ENCODE results near the gene WDR48.

Gene WDR48

GRCh38 chr3:39137435-39137936 lies 85.7 kb downstream of the WDR48 start:
- Histone ChIP-seq H3K27me3 (ENCODE audit: control insufficient read depth in 2 of 2, insufficient read depth in 2 of 2, low read length in 2 of 2) (no peaks in the 10 kb centered on the region), H3K36me3 (ENCODE audit: control insufficient read depth in 2 of 2, insufficient read depth in 2 of 2, low read length in 2 of 2) (peaks cover 8% of the 10 kb centered on the region in 2 donors), H3K4me1 (ENCODE audit: control insufficient read depth in 2 of 2, insufficient read depth in 2 of 2, low read length in 2 of 2) (peaks cover 18 to 29% of the 10 kb centered on the region in 2 donors), H3K27ac (ENCODE audit: low read depth in 2 of 2, low read length in 2 of 2) (no peak overlapping the region), H3K9me3 (ENCODE audit: control insufficient read depth in 2 of 2, low read length in 2 of 2) (no peaks in the 10 kb centered on the region), H3K4me3 (ENCODE audit: low read length in 2 of 2) (no peak overlapping the region), H3K9ac (ENCODE audit: low read depth in 1 of 2, low read length in 2 of 2) (no peak overlapping the region)

GRCh38 chr3:39137991-39138803 lies 86.4 kb downstream of the WDR48 start:
- no peaks in the 10 kb centered on the region for H3K9me3 ChIP-seq (ENCODE audit: control insufficient read depth in 2 of 2, low read length in 2 of 2)
- peaks cover 15% of the 10 kb centered on the region in 2 donors for H3K36me3 ChIP-seq (ENCODE audit: control insufficient read depth in 2 of 2, insufficient read depth in 2 of 2, low read length in 2 of 2)
- H3K4me1 ChIP-seq (ENCODE audit: control insufficient read depth in 2 of 2, insufficient read depth in 2 of 2, low read length in 2 of 2): peaks cover 23 to 36% of the 10 kb centered on the region in 2 donors
- H3K27ac ChIP-seq (ENCODE audit: low read depth in 2 of 2, low read length in 2 of 2): no peak overlapping the region
- no peak overlapping the region for H3K4me3 ChIP-seq (ENCODE audit: low read length in 2 of 2)
- H3K9ac ChIP-seq (ENCODE audit: low read depth in 1 of 2, low read length in 2 of 2): no peak overlapping the region
- H3K27me3 ChIP-seq (ENCODE audit: control insufficient read depth in 2 of 2, insufficient read depth in 2 of 2, low read length in 2 of 2): no peaks in the 10 kb centered on the region

GRCh38 chr3:39138804-39139415 lies 87.1 kb downstream of the WDR48 start:
- peaks cover 22 to 23% of the 10 kb centered on the region in 2 donors for H3K36me3 ChIP-seq (ENCODE audit: control insufficient read depth in 2 of 2, insufficient read depth in 2 of 2, low read length in 2 of 2)
- no peaks in the 10 kb centered on the region for H3K9me3 ChIP-seq (ENCODE audit: control insufficient read depth in 2 of 2, low read length in 2 of 2)
- H3K4me3 ChIP-seq (ENCODE audit: low read length in 2 of 2): no peak overlapping the region
- peak overlapping the region in 1 of 2 donors; percentile 38 for H3K9ac ChIP-seq (ENCODE audit: low read depth in 1 of 2, low read length in 2 of 2)
- no peak overlapping the region for H3K27ac ChIP-seq (ENCODE audit: low read depth in 2 of 2, low read length in 2 of 2)
- peaks cover 23 to 36% of the 10 kb centered on the region in 2 donors for H3K4me1 ChIP-seq (ENCODE audit: control insufficient read depth in 2 of 2, insufficient read depth in 2 of 2, low read length in 2 of 2)
- no peaks in the 10 kb centered on the region for H3K27me3 ChIP-seq (ENCODE audit: control insufficient read depth in 2 of 2, insufficient read depth in 2 of 2, low read length in 2 of 2)

DNA sequence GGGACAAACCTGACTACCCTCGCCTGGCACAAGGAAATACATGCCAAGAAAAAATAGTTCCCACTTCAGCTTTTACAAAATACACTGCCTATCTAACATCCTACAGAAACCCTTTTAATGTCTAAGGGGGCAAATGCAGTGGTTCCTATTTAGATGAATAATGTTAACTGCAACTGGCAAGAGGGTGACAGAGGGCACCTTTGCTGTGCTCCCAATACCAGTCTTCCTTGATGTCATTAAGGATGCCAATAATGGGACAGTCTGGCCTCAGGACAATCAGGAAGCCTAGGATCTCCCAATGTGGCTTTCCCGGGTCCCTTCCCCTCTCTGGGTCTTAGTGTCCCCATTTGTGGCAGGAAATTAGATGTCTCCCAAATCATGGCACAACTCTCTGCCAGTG lies 87.6 kb downstream of the WDR48 start:
- no peak overlapping the region for H3K4me3 ChIP-seq (ENCODE audit: low read length in 2 of 2)
- peaks cover 23 to 36% of the 10 kb centered on the region in 2 donors for H3K4me1 ChIP-seq (ENCODE audit: control insufficient read depth in 2 of 2, insufficient read depth in 2 of 2, low read length in 2 of 2)
- H3K27me3 ChIP-seq (ENCODE audit: control insufficient read depth in 2 of 2, insufficient read depth in 2 of 2, low read length in 2 of 2): no peaks in the 10 kb centered on the region
- H3K9ac ChIP-seq (ENCODE audit: low read depth in 1 of 2, low read length in 2 of 2): no peak overlapping the region
- H3K9me3 ChIP-seq (ENCODE audit: control insufficient read depth in 2 of 2, low read length in 2 of 2): no peaks in the 10 kb centered on the region
- peaks cover 27 to 28% of the 10 kb centered on the region in 2 donors for H3K36me3 ChIP-seq (ENCODE audit: control insufficient read depth in 2 of 2, insufficient read depth in 2 of 2, low read length in 2 of 2)
- no peak overlapping the region for H3K27ac ChIP-seq (ENCODE audit: low read depth in 2 of 2, low read length in 2 of 2)

- no peak overlapping the region for H3K4me3 ChIP-seq (ENCODE audit: low read length in 2 of 2)
- no peaks in the 10 kb centered on the region for H3K27me3 ChIP-seq (ENCODE audit: control insufficient read depth in 2 of 2, insufficient read depth in 2 of 2, low read length in 2 of 2)
- H3K9ac ChIP-seq (ENCODE audit: low read depth in 1 of 2, low read length in 2 of 2): peak overlapping the region in 1 of 2 donors; percentile 62
- peak overlapping the region; percentile 92 to 95 for H3K27ac ChIP-seq (ENCODE audit: low read depth in 2 of 2, low read length in 2 of 2)
- no peaks in the 10 kb centered on the region for H3K9me3 ChIP-seq (ENCODE audit: control insufficient read depth in 2 of 2, low read length in 2 of 2)
- H3K4me1 ChIP-seq (ENCODE audit: control insufficient read depth in 2 of 2, insufficient read depth in 2 of 2, low read length in 2 of 2): peaks cover 23 to 36% of the 10 kb centered on the region in 2 donors
- H3K36me3 ChIP-seq (ENCODE audit: control insufficient read depth in 2 of 2, insufficient read depth in 2 of 2, low read length in 2 of 2): peaks cover 34 to 37% of the 10 kb centered on the region in 2 donors
These were observed 88.6 kb downstream of the WDR48 start for GRCh38 chr3:39140341-39140971.

GRCh38 chr3:39141171-39141995 lies 89.6 kb downstream of the WDR48 start:
- Histone ChIP-seq H3K4me3 (ENCODE audit: low read length in 2 of 2) (peak overlapping the region; percentile 20 to 29), H3K27me3 (ENCODE audit: control insufficient read depth in 2 of 2, insufficient read depth in 2 of 2, low read length in 2 of 2) (no peaks in the 10 kb centered on the region), H3K9ac (ENCODE audit: low read depth in 1 of 2, low read length in 2 of 2) (peak overlapping the region; percentile 48 to 62), H3K27ac (ENCODE audit: low read depth in 2 of 2, low read length in 2 of 2) (peak overlapping the region; percentile 92 to 95), H3K36me3 (ENCODE audit: control insufficient read depth in 2 of 2, insufficient read depth in 2 of 2, low read length in 2 of 2) (peaks cover 34 to 44% of the 10 kb centered on the region in 2 donors), H3K4me1 (ENCODE audit: control insufficient read depth in 2 of 2, insufficient read depth in 2 of 2, low read length in 2 of 2) (peaks cover 31 to 42% of the 10 kb centered on the region in 2 donors), H3K9me3 (ENCODE audit: control insufficient read depth in 2 of 2, low read length in 2 of 2) (no peaks in the 10 kb centered on the region)

DNA sequence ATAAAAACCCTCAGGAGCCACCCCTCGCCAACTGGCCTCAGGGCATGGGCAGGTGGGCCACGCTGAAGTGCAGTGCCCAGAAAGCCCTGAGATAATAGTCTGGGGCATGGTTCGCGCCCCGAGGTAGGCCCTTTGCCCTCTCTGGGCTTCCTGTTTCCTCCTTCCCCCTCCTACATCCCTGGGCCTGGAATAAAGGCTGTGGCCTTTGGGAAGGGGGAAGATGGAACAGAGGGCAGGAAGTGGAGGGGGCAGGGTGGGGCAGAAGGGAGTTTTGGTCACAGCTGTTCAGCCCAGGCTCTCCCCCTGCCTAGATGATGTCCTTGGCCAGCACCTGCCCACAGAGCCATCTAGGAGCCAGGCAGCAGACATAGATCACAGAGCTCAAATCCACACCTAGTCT lies 90.3 kb downstream of the WDR48 start:
- Histone ChIP-seq H3K9ac (ENCODE audit: low read depth in 1 of 2, low read length in 2 of 2) (peak overlapping the region; percentile 34 to 62), H3K9me3 (ENCODE audit: control insufficient read depth in 2 of 2, low read length in 2 of 2) (no peaks in the 10 kb centered on the region), H3K4me1 (ENCODE audit: control insufficient read depth in 2 of 2, insufficient read depth in 2 of 2, low read length in 2 of 2) (peaks cover 38 to 49% of the 10 kb centered on the region in 2 donors), H3K27ac (ENCODE audit: low read depth in 2 of 2, low read length in 2 of 2) (peak overlapping the region; percentile 92 to 95), H3K36me3 (ENCODE audit: control insufficient read depth in 2 of 2, insufficient read depth in 2 of 2, low read length in 2 of 2) (peaks cover 34 to 44% of the 10 kb centered on the region in 2 donors), H3K27me3 (ENCODE audit: control insufficient read depth in 2 of 2, insufficient read depth in 2 of 2, low read length in 2 of 2) (no peaks in the 10 kb centered on the region), H3K4me3 (ENCODE audit: low read length in 2 of 2) (no peak overlapping the region)

DNA sequence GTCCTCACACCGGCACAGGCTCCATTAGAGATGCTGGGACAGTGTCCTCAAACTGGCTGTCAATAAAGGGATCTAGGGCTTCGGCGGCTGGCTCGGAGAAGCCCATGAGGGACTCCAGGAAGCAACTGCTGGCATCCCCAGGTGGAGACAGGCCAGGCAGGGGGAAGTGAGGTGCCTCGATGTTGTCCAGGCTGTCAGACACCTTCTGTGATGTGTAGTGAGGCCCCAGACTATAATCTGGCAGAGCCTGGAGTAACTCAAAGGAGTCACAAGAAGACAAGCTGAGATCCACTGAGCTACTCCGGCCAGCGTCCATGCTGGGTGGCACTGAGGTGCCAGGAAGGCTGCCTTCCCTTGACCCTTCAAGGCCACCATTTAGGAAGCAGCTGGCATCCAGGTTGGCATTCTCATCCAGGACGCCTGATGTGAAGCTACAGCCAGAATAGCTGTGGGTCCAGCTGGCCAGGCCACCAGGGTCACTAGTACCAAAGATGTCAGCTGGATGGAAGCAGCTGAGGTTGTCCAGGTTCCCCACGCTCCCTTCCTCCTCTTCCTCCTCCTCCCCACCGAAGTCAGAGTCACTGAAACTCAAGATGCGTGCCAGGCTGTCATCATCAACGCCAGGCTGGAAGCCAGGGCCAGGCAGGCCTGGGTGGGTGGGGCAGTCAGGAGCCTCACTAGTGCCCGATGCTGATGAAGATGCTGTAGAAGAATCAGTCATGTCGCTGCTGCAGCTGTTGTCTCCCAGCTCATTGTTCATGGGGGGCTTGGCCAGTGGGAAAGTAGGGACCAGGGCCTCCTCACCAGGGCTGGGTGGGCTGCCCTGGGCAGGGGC lies 91.5 kb downstream of the WDR48 start:
- H3K27ac ChIP-seq (ENCODE audit: low read depth in 2 of 2, low read length in 2 of 2): peak overlapping the region; percentile 92 to 95

More for the DNA sequence above, 91.5 kb downstream of the WDR48 start:
- Histone ChIP-seq H3K9ac (ENCODE audit: low read depth in 1 of 2, low read length in 2 of 2) (peak overlapping the region in 1 of 2 donors; percentile 62), H3K27me3 (ENCODE audit: control insufficient read depth in 2 of 2, insufficient read depth in 2 of 2, low read length in 2 of 2) (no peaks in the 10 kb centered on the region), H3K36me3 (ENCODE audit: control insufficient read depth in 2 of 2, insufficient read depth in 2 of 2, low read length in 2 of 2) (peaks cover 32 to 44% of the 10 kb centered on the region in 2 donors), H3K4me3 (ENCODE audit: low read length in 2 of 2) (no peak overlapping the region), H3K9me3 (ENCODE audit: control insufficient read depth in 2 of 2, low read length in 2 of 2) (no peaks in the 10 kb centered on the region), H3K4me1 (ENCODE audit: control insufficient read depth in 2 of 2, insufficient read depth in 2 of 2, low read length in 2 of 2) (peaks cover 50 to 61% of the 10 kb centered on the region in 2 donors)

Measured in mucosa of rectum (tissue), 2 donors.